Activated T-helper 17 cell treated with anti-CD3 and anti-CD28 coated beads, Interleukin-2, amount 50 U/mL, for 72 hours (primary cell): ENCODE data around the gene GJC2. TPM values are rescaled to one million over a fixed set of nuclear protein-coding genes. Genes with fewer than 3 reads are reported as not detected.
"Not testable (repeated sequence)": the region's sequence is repeated elsewhere in the genome, so short reads cannot be mapped to it uniquely, and the experiment has no call there.

Experiments
- ATAC-seq: fragments of 150-1000 bp; cut with Tn5 transposase; replicated peaks from 2 replicates; pipeline ENCODE4 v1.10.0; 2021; ENCODE audit warnings: mild to moderate bottlenecking, moderate library complexity
- H3K27ac Mint-ChIP-seq: one replicate; pipeline ENCODE4 v1.8.0; 2022; ENCODE audit warnings: mixed read lengths
- H3K27me3 Mint-ChIP-seq: one replicate; pipeline ENCODE4 v1.8.0; 2022; ENCODE audit warnings: mixed read lengths
- H3K36me3 Mint-ChIP-seq: one replicate; pipeline ENCODE4 v1.8.0; 2022; ENCODE audit warnings: low read depth, mild to moderate bottlenecking, mixed read lengths
- H3K4me1 Mint-ChIP-seq: one replicate; pipeline ENCODE4 v1.8.0; 2022; ENCODE audit warnings: mixed read lengths
- H3K4me3 Mint-ChIP-seq: one replicate; pipeline ENCODE4 v1.8.0; 2022; ENCODE audit warnings: mild to moderate bottlenecking, mixed read lengths
- H3K9me3 Mint-ChIP-seq: one replicate; pipeline ENCODE4 v1.8.0; 2022; ENCODE audit warnings: mixed read lengths
- total RNA-seq, 2 donors: library from RNA; stranded (reverse); gene quantifications; one replicate each; pipeline ENCODE4 v1.2.3, GENCODE V29; 2022

Gene GJC2
- total RNA-seq, 2 donors from 2014 or later, result 0.43 to 0.61 TPM

- Mint-ChIP-seq H3K27ac (peak within 1 kb of the TSS; percentile 91), H3K27me3 (no peaks in the 10 kb centered on the region), H3K9me3 (no peaks in the 10 kb centered on the region), H3K4me3 (peak within 1 kb of the TSS; percentile 90), H3K36me3 (peaks cover 18% of the 10 kb centered on the region), H3K4me1 (peaks cover 9% of the 10 kb centered on the region)
- ATAC-seq, result peak; percentile 97
Measured at GRCh38 chr1:228109073-228109961, 40.4 kb upstream of the GJC2 start, which contains the start of gene MRPL55. TSS of gene MRPL55 (minus strand) at chr1:228109299. CDS start at chr1:228108260, 1,039 bp downstream.

GRCh38 chr1:228109962-228110488 lies 39.7 kb upstream of the GJC2 start:
- H3K27ac Mint-ChIP-seq, result peak overlapping the region; percentile 91
- peaks cover 5% of the 10 kb centered on the region for H3K4me1 Mint-ChIP-seq
- ATAC-seq, result no peak
- H3K9me3 Mint-ChIP-seq, result no peaks in the 10 kb centered on the region
- H3K36me3 Mint-ChIP-seq, result peaks cover 18% of the 10 kb centered on the region
- H3K4me3 Mint-ChIP-seq, result peak overlapping the region; percentile 90
- no peaks in the 10 kb centered on the region for H3K27me3 Mint-ChIP-seq

- ATAC-seq, result no peak
- Mint-ChIP-seq H3K36me3 (peaks cover 18% of the 10 kb centered on the region), H3K9me3 (no peaks in the 10 kb centered on the region), H3K27me3 (no peaks in the 10 kb centered on the region), H3K4me3 (peak overlapping the region; percentile 90), H3K4me1 (peaks cover 5% of the 10 kb centered on the region), H3K27ac (no peak overlapping the region)
Measured at GRCh38 chr1:228110556-228110955, 39.2 kb upstream of the GJC2 start.

GRCh38 chr1:228111315-228111714 lies 38.4 kb upstream of the GJC2 start:
- not testable (repeated sequence) for H3K4me1 Mint-ChIP-seq, ATAC-seq, H3K9me3 Mint-ChIP-seq, H3K4me3 Mint-ChIP-seq, H3K27me3 Mint-ChIP-seq, H3K27ac Mint-ChIP-seq
- peaks cover 16% of the 10 kb centered on the region for H3K36me3 Mint-ChIP-seq

- Mint-ChIP-seq H3K4me3 (no peak overlapping the region), H3K4me1 (peaks cover 5% of the 10 kb centered on the region), H3K27me3 (no peaks in the 10 kb centered on the region), H3K27ac (no peak overlapping the region), H3K9me3 (no peaks in the 10 kb centered on the region), H3K36me3 (peaks cover 7% of the 10 kb centered on the region)
- no peak for ATAC-seq
Measured at GRCh38 chr1:228112167-228112566, 37.6 kb upstream of the GJC2 start.

- no peak overlapping the region for H3K4me3 Mint-ChIP-seq
- no peaks in the 10 kb centered on the region for H3K27me3 Mint-ChIP-seq
- H3K4me1 Mint-ChIP-seq, result peaks cover 5% of the 10 kb centered on the region
- H3K36me3 Mint-ChIP-seq, result peaks cover 3% of the 10 kb centered on the region
- H3K27ac Mint-ChIP-seq, result no peak overlapping the region
- no peak for ATAC-seq
- H3K9me3 Mint-ChIP-seq, result no peaks in the 10 kb centered on the region
Measured at GRCh38 chr1:228112617-228113016, 37.1 kb upstream of the GJC2 start.

GRCh38 chr1:228114827-228115226 lies 34.9 kb upstream of the GJC2 start:
- H3K4me1 Mint-ChIP-seq, result peaks cover 3% of the 10 kb centered on the region
- no peaks in the 10 kb centered on the region for H3K9me3 Mint-ChIP-seq
- ATAC-seq, result no peak
- no peaks in the 10 kb centered on the region for H3K36me3 Mint-ChIP-seq
- no peak overlapping the region for H3K27ac Mint-ChIP-seq
- no peaks in the 10 kb centered on the region for H3K27me3 Mint-ChIP-seq
- H3K4me3 Mint-ChIP-seq, result no peak overlapping the region

- no peaks in the 10 kb centered on the region for H3K4me1 Mint-ChIP-seq
- H3K4me3 Mint-ChIP-seq, result no peak overlapping the region
- H3K9me3 Mint-ChIP-seq, result no peaks in the 10 kb centered on the region
- H3K27me3 Mint-ChIP-seq, result no peaks in the 10 kb centered on the region
- H3K36me3 Mint-ChIP-seq, result no peaks in the 10 kb centered on the region
- no peak for ATAC-seq
- H3K27ac Mint-ChIP-seq, result no peak overlapping the region
Measured at GRCh38 chr1:228117335-228117734, 32.4 kb upstream of the GJC2 start.

- no peaks in the 10 kb centered on the region for H3K4me1 Mint-ChIP-seq
- H3K36me3 Mint-ChIP-seq, result no peaks in the 10 kb centered on the region
- no peak overlapping the region for H3K4me3 Mint-ChIP-seq
- no peak for ATAC-seq
- no peaks in the 10 kb centered on the region for H3K27me3 Mint-ChIP-seq
- H3K9me3 Mint-ChIP-seq, result no peaks in the 10 kb centered on the region
- H3K27ac Mint-ChIP-seq, result no peak overlapping the region
Measured at GRCh38 chr1:228118040-228118439, 31.7 kb upstream of the GJC2 start.

GRCh38 chr1:228120351-228120750 lies 29.4 kb upstream of the GJC2 start:
- no peak for ATAC-seq
- Mint-ChIP-seq H3K27ac (no peak overlapping the region), H3K9me3 (no peaks in the 10 kb centered on the region), H3K36me3 (no peaks in the 10 kb centered on the region), H3K4me1 (no peaks in the 10 kb centered on the region), H3K4me3 (peak overlapping the region; percentile 42), H3K27me3 (no peaks in the 10 kb centered on the region)

- Mint-ChIP-seq H3K36me3 (no peaks in the 10 kb centered on the region), H3K4me3 (peak overlapping the region; percentile 42), H3K4me1 (no peaks in the 10 kb centered on the region)
Measured at GRCh38 chr1:228120857-228121489, 28.8 kb upstream of the GJC2 start.

GRCh38 chr1:228122921-228123441 lies 26.7 kb upstream of the GJC2 start:
- no peak for ATAC-seq
- Mint-ChIP-seq H3K4me1 (no peaks in the 10 kb centered on the region), H3K4me3 (no peak overlapping the region), H3K27me3 (no peaks in the 10 kb centered on the region), H3K27ac (no peak overlapping the region), H3K36me3 (no peaks in the 10 kb centered on the region), H3K9me3 (no peaks in the 10 kb centered on the region)

More at GRCh38 chr1:228120857-228121489, 28.8 kb upstream of the GJC2 start:
- Mint-ChIP-seq H3K9me3 (no peaks in the 10 kb centered on the region), H3K27ac (peak overlapping the region; percentile 19), H3K27me3 (no peaks in the 10 kb centered on the region)
- ATAC-seq, result peak; percentile 43

- no peaks in the 10 kb centered on the region for H3K4me1 Mint-ChIP-seq
Measured at GRCh38 chr1:228123505-228123904, 26.2 kb upstream of the GJC2 start.

GRCh38 chr1:228125185-228125584 lies 24.5 kb upstream of the GJC2 start:
- Mint-ChIP-seq H3K27ac (no peak overlapping the region), H3K36me3 (no peaks in the 10 kb centered on the region), H3K9me3 (no peaks in the 10 kb centered on the region), H3K4me3 (no peak overlapping the region), H3K27me3 (no peaks in the 10 kb centered on the region), H3K4me1 (no peaks in the 10 kb centered on the region)
- ATAC-seq, result no peak

More at GRCh38 chr1:228123505-228123904, 26.2 kb upstream of the GJC2 start:
- H3K36me3 Mint-ChIP-seq, result no peaks in the 10 kb centered on the region
- ATAC-seq, result no peak
- H3K4me3 Mint-ChIP-seq, result no peak overlapping the region
- H3K27ac Mint-ChIP-seq, result no peak overlapping the region
- no peaks in the 10 kb centered on the region for H3K27me3 Mint-ChIP-seq
- H3K9me3 Mint-ChIP-seq, result no peaks in the 10 kb centered on the region
